HepG2 (cell line): Measurements from ENCODE around the gene CACNA1H. TPM values are rescaled to one million over a fixed set of nuclear protein-coding genes. Genes with fewer than 3 reads are reported as not detected.

Source experiments
- ELF1 ChIP-seq: sonication (generic); formaldehyde crosslinking; IDR thresholded peaks from 2 replicates; pipeline ENCODE4 v1.4.0; 2020; ENCODE audit warnings: missing genetic modification reagents
- JDP2 ChIP-seq: sonication (generic); formaldehyde crosslinking; IDR thresholded peaks from 2 replicates; pipeline ENCODE4 v1.8.1; 2022; ENCODE audit warnings: missing genetic modification reagents, borderline replicate concordance
- U2AF2 ChIP-seq: fragments of 200-400 bp; formaldehyde crosslinking; IDR thresholded peaks from 2 replicates; pipeline ENCODE4 v1.6.1; 2017; ENCODE audit warnings: low read depth, mild to moderate bottlenecking, low read length
- ZBTB38 ChIP-seq: sonication (generic); formaldehyde crosslinking; IDR thresholded peaks from 2 replicates; pipeline ENCODE4 v1.5.1; 2020; ENCODE audit warnings: mild to moderate bottlenecking, missing genetic modification reagents
- ZBTB42 ChIP-seq: sonication (generic); formaldehyde crosslinking; IDR thresholded peaks from 2 replicates; pipeline ENCODE4 v1.5.0; 2020; ENCODE audit warnings: mild to moderate bottlenecking, missing genetic modification reagents
- ZNF350 ChIP-seq: sonication (generic); formaldehyde crosslinking; IDR thresholded peaks from 2 replicates; pipeline ENCODE4 v1.4.0; 2020; ENCODE audit warnings: mild to moderate bottlenecking, low read depth, missing genetic modification reagents, borderline replicate concordance
- ZNF562 ChIP-seq: sonication (generic); formaldehyde crosslinking; IDR thresholded peaks from 2 replicates; pipeline ENCODE4 v1.8.0; 2022; ENCODE audit warnings: missing genetic modification reagents, borderline replicate concordance
- polyA plus RNA-seq, 8 experiments: library from polyadenylated mRNA; depleted of rRNA in 3 of 8; stranded (reverse) in 7 of 8; unstranded in 1 of 8; fragments of >200 nt; fragmentation: Illumina TruSeq in 4 of 8; extraction: Trizol in 4 of 8; gene quantifications; 2 replicates each; pipeline versions ENCODE4 v1.2.1 to v1.2.3, GENCODE V29; 2011 to 2016; ENCODE audit warnings: low read depth in 4 of 8, missing spikeins in 1 of 8, mixed read lengths in 1 of 8; ENCODE audit not compliant: insufficient read depth in 1 of 8
- total RNA-seq, 5 experiments: library from RNA; depleted of rRNA; stranded (reverse); fragments of >200 nt; fragmentation: Illumina TruSeq; extraction: Trizol; gene quantifications; 2 replicates each; pipeline ENCODE4 v1.2.3, GENCODE V29; 2016; ENCODE audit warnings: low read depth in 1 of 5
- TF ChIP-seq, protein P1 (sequence below): sonication (generic); formaldehyde crosslinking; IDR thresholded peaks from 2 replicates; pipeline ENCODE4 v1.4.0; 2020; ENCODE audit warnings: missing genetic modification reagents
- TF ChIP-seq, protein P2 (sequence below): IDR thresholded peaks from 2 replicates; pipeline ENCODE4 v1.6.1; 2016; ENCODE audit warnings: low read depth, missing genetic modification reagents, missing compliant biosample characterization
- TF ChIP-seq, protein P3 (sequence below): sonication (generic); formaldehyde crosslinking; IDR thresholded peaks from 2 replicates; pipeline ENCODE4 v1.9.0; 2021; ENCODE audit warnings: missing genetic modification reagents, mild to moderate bottlenecking, borderline replicate concordance
- TF ChIP-seq, protein P4 (sequence below): IDR thresholded peaks from 2 replicates; pipeline ENCODE4 v1.6.1; 2016; ENCODE audit warnings: mild to moderate bottlenecking
- TF ChIP-seq, protein P5 (sequence below): sonication (generic); formaldehyde crosslinking; IDR thresholded peaks from 2 replicates; pipeline ENCODE4 v1.4.0; 2020; ENCODE audit warnings: mild to moderate bottlenecking, missing genetic modification reagents, borderline replicate concordance
- TF ChIP-seq, protein P6 (sequence below): sonication (generic); formaldehyde crosslinking; IDR thresholded peaks from 2 replicates; pipeline ENCODE4 v1.9.0; 2021; ENCODE audit warnings: missing genetic modification reagents, borderline replicate concordance

Gene CACNA1H
- total and polyA plus RNA-seq, 2 of the 13 experiments (the other 11 are each of a cell fraction or from before 2014, with no cell fraction given), result 0.40 to 1.8 TPM

DNA sequence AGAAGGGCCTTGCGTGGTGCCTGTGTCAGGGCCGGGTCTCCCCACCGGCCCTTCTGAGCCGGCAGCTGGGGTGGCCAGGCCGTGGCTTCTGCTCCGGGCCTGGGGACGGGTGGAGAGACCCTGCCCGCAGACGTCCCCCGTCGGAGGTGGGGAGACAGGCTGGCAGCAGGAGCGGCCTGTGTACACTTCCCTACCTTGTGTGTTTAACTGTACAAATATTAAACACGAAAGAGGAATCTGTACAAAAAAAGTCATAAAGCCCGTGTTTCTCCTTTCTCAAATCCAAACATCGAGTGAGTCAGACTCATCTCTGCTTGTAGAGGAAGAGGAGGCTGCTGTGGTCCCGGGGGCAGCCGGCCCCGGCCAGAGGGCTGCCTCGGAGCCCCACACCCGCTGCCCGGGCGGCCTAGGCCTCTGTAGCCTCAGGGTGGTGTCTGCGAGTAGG lies 2.0 kb downstream of the CACNA1H start (continued):
- TF ChIP-seq, protein P1, sequence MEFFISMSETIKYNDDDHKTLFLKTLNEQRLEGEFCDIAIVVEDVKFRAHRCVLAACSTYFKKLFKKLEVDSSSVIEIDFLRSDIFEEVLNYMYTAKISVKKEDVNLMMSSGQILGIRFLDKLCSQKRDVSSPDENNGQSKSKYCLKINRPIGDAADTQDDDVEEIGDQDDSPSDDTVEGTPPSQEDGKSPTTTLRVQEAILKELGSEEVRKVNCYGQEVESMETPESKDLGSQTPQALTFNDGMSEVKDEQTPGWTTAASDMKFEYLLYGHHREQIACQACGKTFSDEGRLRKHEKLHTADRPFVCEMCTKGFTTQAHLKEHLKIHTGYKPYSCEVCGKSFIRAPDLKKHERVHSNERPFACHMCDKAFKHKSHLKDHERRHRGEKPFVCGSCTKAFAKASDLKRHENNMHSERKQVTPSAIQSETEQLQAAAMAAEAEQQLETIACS (CRISPR knock-in tag), result no peak
- TF ChIP-seq, protein P2, sequence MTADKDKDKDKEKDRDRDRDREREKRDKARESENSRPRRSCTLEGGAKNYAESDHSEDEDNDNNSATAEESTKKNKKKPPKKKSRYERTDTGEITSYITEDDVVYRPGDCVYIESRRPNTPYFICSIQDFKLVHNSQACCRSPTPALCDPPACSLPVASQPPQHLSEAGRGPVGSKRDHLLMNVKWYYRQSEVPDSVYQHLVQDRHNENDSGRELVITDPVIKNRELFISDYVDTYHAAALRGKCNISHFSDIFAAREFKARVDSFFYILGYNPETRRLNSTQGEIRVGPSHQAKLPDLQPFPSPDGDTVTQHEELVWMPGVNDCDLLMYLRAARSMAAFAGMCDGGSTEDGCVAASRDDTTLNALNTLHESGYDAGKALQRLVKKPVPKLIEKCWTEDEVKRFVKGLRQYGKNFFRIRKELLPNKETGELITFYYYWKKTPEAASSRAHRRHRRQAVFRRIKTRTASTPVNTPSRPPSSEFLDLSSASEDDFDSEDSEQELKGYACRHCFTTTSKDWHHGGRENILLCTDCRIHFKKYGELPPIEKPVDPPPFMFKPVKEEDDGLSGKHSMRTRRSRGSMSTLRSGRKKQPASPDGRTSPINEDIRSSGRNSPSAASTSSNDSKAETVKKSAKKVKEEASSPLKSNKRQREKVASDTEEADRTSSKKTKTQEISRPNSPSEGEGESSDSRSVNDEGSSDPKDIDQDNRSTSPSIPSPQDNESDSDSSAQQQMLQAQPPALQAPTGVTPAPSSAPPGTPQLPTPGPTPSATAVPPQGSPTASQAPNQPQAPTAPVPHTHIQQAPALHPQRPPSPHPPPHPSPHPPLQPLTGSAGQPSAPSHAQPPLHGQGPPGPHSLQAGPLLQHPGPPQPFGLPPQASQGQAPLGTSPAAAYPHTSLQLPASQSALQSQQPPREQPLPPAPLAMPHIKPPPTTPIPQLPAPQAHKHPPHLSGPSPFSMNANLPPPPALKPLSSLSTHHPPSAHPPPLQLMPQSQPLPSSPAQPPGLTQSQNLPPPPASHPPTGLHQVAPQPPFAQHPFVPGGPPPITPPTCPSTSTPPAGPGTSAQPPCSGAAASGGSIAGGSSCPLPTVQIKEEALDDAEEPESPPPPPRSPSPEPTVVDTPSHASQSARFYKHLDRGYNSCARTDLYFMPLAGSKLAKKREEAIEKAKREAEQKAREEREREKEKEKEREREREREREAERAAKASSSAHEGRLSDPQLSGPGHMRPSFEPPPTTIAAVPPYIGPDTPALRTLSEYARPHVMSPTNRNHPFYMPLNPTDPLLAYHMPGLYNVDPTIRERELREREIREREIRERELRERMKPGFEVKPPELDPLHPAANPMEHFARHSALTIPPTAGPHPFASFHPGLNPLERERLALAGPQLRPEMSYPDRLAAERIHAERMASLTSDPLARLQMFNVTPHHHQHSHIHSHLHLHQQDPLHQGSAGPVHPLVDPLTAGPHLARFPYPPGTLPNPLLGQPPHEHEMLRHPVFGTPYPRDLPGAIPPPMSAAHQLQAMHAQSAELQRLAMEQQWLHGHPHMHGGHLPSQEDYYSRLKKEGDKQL, result no peak
- TF ChIP-seq, protein P3, sequence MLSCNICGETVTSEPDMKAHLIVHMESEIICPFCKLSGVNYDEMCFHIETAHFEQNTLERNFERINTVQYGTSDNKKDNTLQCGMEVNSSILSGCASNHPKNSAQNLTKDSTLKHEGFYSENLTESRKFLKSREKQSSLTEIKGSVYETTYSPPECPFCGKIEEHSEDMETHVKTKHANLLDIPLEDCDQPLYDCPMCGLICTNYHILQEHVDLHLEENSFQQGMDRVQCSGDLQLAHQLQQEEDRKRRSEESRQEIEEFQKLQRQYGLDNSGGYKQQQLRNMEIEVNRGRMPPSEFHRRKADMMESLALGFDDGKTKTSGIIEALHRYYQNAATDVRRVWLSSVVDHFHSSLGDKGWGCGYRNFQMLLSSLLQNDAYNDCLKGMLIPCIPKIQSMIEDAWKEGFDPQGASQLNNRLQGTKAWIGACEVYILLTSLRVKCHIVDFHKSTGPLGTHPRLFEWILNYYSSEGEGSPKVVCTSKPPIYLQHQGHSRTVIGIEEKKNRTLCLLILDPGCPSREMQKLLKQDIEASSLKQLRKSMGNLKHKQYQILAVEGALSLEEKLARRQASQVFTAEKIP (CRISPR knock-in tag), result no peak
- TF ChIP-seq ELF1 (CRISPR knock-in tag) (no peak), ZNF562 (CRISPR knock-in tag) (no peak), U2AF2 (no peak), ZBTB42 (CRISPR knock-in tag) (no peak), JDP2 (CRISPR knock-in tag) (no peak), ZNF350 (CRISPR knock-in tag) (no peak), ZBTB38 (no peak)
- TF ChIP-seq, protein P4, sequence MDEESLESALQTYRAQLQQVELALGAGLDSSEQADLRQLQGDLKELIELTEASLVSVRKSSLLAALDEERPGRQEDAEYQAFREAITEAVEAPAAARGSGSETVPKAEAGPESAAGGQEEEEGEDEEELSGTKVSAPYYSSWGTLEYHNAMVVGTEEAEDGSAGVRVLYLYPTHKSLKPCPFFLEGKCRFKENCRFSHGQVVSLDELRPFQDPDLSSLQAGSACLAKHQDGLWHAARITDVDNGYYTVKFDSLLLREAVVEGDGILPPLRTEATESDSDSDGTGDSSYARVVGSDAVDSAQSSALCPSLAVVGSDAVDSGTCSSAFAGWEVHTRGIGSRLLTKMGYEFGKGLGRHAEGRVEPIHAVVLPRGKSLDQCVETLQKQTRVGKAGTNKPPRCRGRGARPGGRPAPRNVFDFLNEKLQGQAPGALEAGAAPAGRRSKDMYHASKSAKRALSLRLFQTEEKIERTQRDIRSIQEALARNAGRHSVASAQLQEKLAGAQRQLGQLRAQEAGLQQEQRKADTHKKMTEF, result no peak
- TF ChIP-seq, protein P5, sequence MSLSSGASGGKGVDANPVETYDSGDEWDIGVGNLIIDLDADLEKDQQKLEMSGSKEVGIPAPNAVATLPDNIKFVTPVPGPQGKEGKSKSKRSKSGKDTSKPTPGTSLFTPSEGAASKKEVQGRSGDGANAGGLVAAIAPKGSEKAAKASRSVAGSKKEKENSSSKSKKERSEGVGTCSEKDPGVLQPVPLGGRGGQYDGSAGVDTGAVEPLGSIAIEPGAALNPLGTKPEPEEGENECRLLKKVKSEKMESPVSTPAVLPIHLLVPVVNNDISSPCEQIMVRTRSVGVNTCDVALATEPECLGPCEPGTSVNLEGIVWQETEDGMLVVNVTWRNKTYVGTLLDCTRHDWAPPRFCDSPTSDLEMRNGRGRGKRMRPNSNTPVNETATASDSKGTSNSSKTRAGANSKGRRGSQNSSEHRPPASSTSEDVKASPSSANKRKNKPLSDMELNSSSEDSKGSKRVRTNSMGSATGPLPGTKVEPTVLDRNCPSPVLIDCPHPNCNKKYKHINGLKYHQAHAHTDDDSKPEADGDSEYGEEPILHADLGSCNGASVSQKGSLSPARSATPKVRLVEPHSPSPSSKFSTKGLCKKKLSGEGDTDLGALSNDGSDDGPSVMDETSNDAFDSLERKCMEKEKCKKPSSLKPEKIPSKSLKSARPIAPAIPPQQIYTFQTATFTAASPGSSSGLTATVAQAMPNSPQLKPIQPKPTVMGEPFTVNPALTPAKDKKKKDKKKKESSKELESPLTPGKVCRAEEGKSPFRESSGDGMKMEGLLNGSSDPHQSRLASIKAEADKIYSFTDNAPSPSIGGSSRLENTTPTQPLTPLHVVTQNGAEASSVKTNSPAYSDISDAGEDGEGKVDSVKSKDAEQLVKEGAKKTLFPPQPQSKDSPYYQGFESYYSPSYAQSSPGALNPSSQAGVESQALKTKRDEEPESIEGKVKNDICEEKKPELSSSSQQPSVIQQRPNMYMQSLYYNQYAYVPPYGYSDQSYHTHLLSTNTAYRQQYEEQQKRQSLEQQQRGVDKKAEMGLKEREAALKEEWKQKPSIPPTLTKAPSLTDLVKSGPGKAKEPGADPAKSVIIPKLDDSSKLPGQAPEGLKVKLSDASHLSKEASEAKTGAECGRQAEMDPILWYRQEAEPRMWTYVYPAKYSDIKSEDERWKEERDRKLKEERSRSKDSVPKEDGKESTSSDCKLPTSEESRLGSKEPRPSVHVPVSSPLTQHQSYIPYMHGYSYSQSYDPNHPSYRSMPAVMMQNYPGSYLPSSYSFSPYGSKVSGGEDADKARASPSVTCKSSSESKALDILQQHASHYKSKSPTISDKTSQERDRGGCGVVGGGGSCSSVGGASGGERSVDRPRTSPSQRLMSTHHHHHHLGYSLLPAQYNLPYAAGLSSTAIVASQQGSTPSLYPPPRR (CRISPR knock-in tag), result peak; percentile 60; the same call in 1 of the 2 replicates
- TF ChIP-seq, protein P6, sequence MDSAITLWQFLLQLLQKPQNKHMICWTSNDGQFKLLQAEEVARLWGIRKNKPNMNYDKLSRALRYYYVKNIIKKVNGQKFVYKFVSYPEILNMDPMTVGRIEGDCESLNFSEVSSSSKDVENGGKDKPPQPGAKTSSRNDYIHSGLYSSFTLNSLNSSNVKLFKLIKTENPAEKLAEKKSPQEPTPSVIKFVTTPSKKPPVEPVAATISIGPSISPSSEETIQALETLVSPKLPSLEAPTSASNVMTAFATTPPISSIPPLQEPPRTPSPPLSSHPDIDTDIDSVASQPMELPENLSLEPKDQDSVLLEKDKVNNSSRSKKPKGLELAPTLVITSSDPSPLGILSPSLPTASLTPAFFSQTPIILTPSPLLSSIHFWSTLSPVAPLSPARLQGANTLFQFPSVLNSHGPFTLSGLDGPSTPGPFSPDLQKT, result no peak
